Esophagus (tissue), 2 donors: Measurements from ENCODE around the gene CXCL16. TPM values are rescaled to one million over a fixed set of nuclear protein-coding genes. Genes with fewer than 3 reads are reported as not detected.

ENCODE experiments used
- H3K27ac ChIP-seq, 2 donors: one replicate each; pipeline ENCODE4 v1.5.1; 2013; ENCODE audit warnings: low read depth in 2 of 2, mild to moderate bottlenecking in 2 of 2, inconsistent platforms in 1 of 2, low read length in 1 of 2, moderate library complexity in 1 of 2
- H3K27me3 ChIP-seq, 2 donors: one replicate each; pipeline ENCODE4 v1.6.1; 2013; ENCODE audit warnings: low read length in 2 of 2, control low read depth in 1 of 2, mild to moderate bottlenecking in 1 of 2; ENCODE audit not compliant: insufficient read depth in 2 of 2, control insufficient read depth in 1 of 2
- H3K36me3 ChIP-seq, 2 donors: one replicate each; pipeline ENCODE4 v1.6.1; 2013; ENCODE audit warnings: low read length in 1 of 2; ENCODE audit not compliant: control insufficient read depth in 2 of 2, insufficient read depth in 2 of 2
- H3K4me1 ChIP-seq, 2 donors: one replicate each; pipeline ENCODE4 v1.6.1; 2013; ENCODE audit warnings: low read length in 1 of 2; ENCODE audit not compliant: control insufficient read depth in 2 of 2, insufficient read depth in 2 of 2
- H3K4me3 ChIP-seq, 2 donors: one replicate each; pipeline ENCODE4 v1.5.1; 2013; ENCODE audit warnings: low read length in 2 of 2, mild to moderate bottlenecking in 2 of 2, low read depth in 1 of 2, moderate library complexity in 1 of 2
- H3K9me3 ChIP-seq, 2 donors: one replicate each; pipeline ENCODE4 v1.6.1; 2013; ENCODE audit warnings: mild to moderate bottlenecking in 2 of 2, low read depth in 1 of 2, low read length in 1 of 2, moderate library complexity in 1 of 2; ENCODE audit not compliant: control insufficient read depth in 2 of 2, insufficient read depth in 1 of 2
- WGBS, 2 donors: extraction: QIAGEN DNeasy Blood & Tissue Kit; methylation state at CpG; one replicate each; pipeline ENCODE4 v1.1.7; 2013; 5-methylcytosine and 5-hydroxymethylcytosine counted together
- polyA plus RNA-seq, 2 donors: library from polyadenylated mRNA; stranded (reverse); fragments of 200-250 nt; gene quantifications; one replicate each; pipeline ENCODE4 v1.2.3, GENCODE V29; 2013
- donor health status: healthy with polysubstance abuse.
- donor health status: Bipolar disorder and iron deficiency.

Gene CXCL16
- polyA plus RNA-seq, 2 donors, result 10.9 to 20.3 TPM

- H3K9me3 ChIP-seq, result no peaks in the 10 kb centered on the region
- peaks cover 5 to 10% of the 10 kb centered on the region in 2 donors for H3K4me1 ChIP-seq
- no peaks in the 10 kb centered on the region for H3K36me3 ChIP-seq
- H3K27ac ChIP-seq, result no peak overlapping the region
- H3K27me3 ChIP-seq, result no peaks in the 10 kb centered on the region
- 94 to 95% methylated on average over 8 of the region's 8 CpGs for WGBS, 2 donors
- H3K4me3 ChIP-seq, result no peak overlapping the region
These were observed 1.8 kb upstream of the CXCL16 start for GRCh38 chr17:4741544-4741943.

- Histone ChIP-seq H3K36me3 (no peaks in the 10 kb centered on the region), H3K9me3 (no peaks in the 10 kb centered on the region), H3K4me1 (peaks cover 5 to 10% of the 10 kb centered on the region in 2 donors), H3K4me3 (no peak overlapping the region), H3K27me3 (no peaks in the 10 kb centered on the region), H3K27ac (no peak overlapping the region)
- 95 to 97% methylated on average over 8 of the region's 8 CpGs for WGBS, 2 donors
These were observed 856 bp upstream of the CXCL16 start for GRCh38 chr17:4740584-4740983.

GRCh38 chr17:4740025-4740351 is 260 bp upstream of the CXCL16 start:
- Histone ChIP-seq H3K27ac (peak overlapping the region in 1 of 2 donors; percentile 62), H3K27me3 (no peaks in the 10 kb centered on the region)
- WGBS, 2 donors, result 8 to 10% methylated on average over 13 of the region's 13 CpGs

GRCh38 chr17:4738136-4739121 is 1.3 kb downstream of the CXCL16 start:
- Histone ChIP-seq H3K4me1 (peaks cover 3 to 5% of the 10 kb centered on the region in 2 donors), H3K4me3 (peak overlapping the region; percentile 73 to 81), H3K27ac (peak overlapping the region; percentile 58 to 62), H3K9me3 (no peaks in the 10 kb centered on the region), H3K36me3 (no peaks in the 10 kb centered on the region), H3K27me3 (no peaks in the 10 kb centered on the region)
- WGBS, 2 donors, result 15 to 18% methylated on average over 41 of the region's 41 CpGs

More at GRCh38 chr17:4740025-4740351, 260 bp upstream of the CXCL16 start:
- H3K4me3 ChIP-seq, result peak overlapping the region; percentile 73 to 81
- no peaks in the 10 kb centered on the region for H3K36me3 ChIP-seq
- H3K9me3 ChIP-seq, result no peaks in the 10 kb centered on the region
- peaks cover 5 to 6% of the 10 kb centered on the region in 2 donors for H3K4me1 ChIP-seq

- H3K9me3 ChIP-seq, result no peaks in the 10 kb centered on the region
- no peak overlapping the region for H3K27ac ChIP-seq
- peaks cover 3 to 5% of the 10 kb centered on the region in 2 donors for H3K4me1 ChIP-seq
- H3K27me3 ChIP-seq, result no peaks in the 10 kb centered on the region
- no peak overlapping the region for H3K4me3 ChIP-seq
- WGBS, 2 donors, result 73 to 77% methylated on average over 9 of the region's 9 CpGs
- H3K36me3 ChIP-seq, result peaks cover 0 to 6% of the 10 kb centered on the region in 2 donors
These were observed 3.7 kb downstream of the CXCL16 start for GRCh38 chr17:4735876-4736651.

GRCh38 chr17:4734857-4735475 is 4.8 kb downstream of the CXCL16 start:
- Histone ChIP-seq H3K9me3 (no peaks in the 10 kb centered on the region), H3K27ac (no peak overlapping the region), H3K4me1 (peaks cover 5 to 6% of the 10 kb centered on the region in 2 donors), H3K27me3 (no peaks in the 10 kb centered on the region), H3K36me3 (peaks cover 0 to 6% of the 10 kb centered on the region in 2 donors), H3K4me3 (no peak overlapping the region)
- 87 to 88% methylated on average over 8 of the region's 8 CpGs for WGBS, 2 donors

- H3K9me3 ChIP-seq, result no peaks in the 10 kb centered on the region
- no peak overlapping the region for H3K27ac ChIP-seq
- peaks cover 0 to 3% of the 10 kb centered on the region in 2 donors for H3K4me1 ChIP-seq
- 79 to 81% methylated on average over 6 of the region's 6 CpGs for WGBS, 2 donors
- H3K27me3 ChIP-seq, result no peaks in the 10 kb centered on the region
- peaks cover 0 to 6% of the 10 kb centered on the region in 2 donors for H3K36me3 ChIP-seq
- no peak overlapping the region for H3K4me3 ChIP-seq
These were observed 6.6 kb downstream of the CXCL16 start for GRCh38 chr17:4733073-4733531.

GRCh38 chr17:4728124-4728523 is 11.6 kb downstream of the CXCL16 start:
- H3K36me3 ChIP-seq, result peaks cover 0 to 4% of the 10 kb centered on the region in 2 donors
- H3K9me3 ChIP-seq, result no peaks in the 10 kb centered on the region
- H3K4me3 ChIP-seq, result no peak overlapping the region
- no peaks in the 10 kb centered on the region for H3K27me3 ChIP-seq
- H3K27ac ChIP-seq, result no peak overlapping the region
- peaks cover 0 to 3% of the 10 kb centered on the region in 2 donors for H3K4me1 ChIP-seq
- 27 to 39% methylated on average over 3 of the region's 3 CpGs for WGBS, 2 donors

GRCh38 chr17:4725646-4726310 is 13.9 kb downstream of the CXCL16 start:
- no peaks in the 10 kb centered on the region for H3K9me3 ChIP-seq
- no peak overlapping the region for H3K27ac ChIP-seq
- H3K4me1 ChIP-seq, result peaks cover 3 to 7% of the 10 kb centered on the region in 2 donors
- H3K27me3 ChIP-seq, result no peaks in the 10 kb centered on the region
- no peaks in the 10 kb centered on the region for H3K36me3 ChIP-seq
- H3K4me3 ChIP-seq, result no peak overlapping the region
- 80 to 81% methylated on average over 8 to 9 of the region's 9 CpGs for WGBS, 2 donors
